CD4-positive, alpha-beta T cell treated with Interleukin-4 for 1 hour (primary cell): ENCODE results near the gene FBXO48.
A peak's percentile ranks its signal among the peaks of the same experiment; 100 is the strongest.
"Not testable (repeated sequence)": the region's sequence is repeated elsewhere in the genome, so short reads cannot be mapped to it uniquely, and the experiment has no call there.

Experiments
- DNase-seq, 2 donors: peaks; one replicate each; pipeline ENCODE4 v3.0.0-alpha.2; 2020 to 2022

Gene FBXO48

DNA sequence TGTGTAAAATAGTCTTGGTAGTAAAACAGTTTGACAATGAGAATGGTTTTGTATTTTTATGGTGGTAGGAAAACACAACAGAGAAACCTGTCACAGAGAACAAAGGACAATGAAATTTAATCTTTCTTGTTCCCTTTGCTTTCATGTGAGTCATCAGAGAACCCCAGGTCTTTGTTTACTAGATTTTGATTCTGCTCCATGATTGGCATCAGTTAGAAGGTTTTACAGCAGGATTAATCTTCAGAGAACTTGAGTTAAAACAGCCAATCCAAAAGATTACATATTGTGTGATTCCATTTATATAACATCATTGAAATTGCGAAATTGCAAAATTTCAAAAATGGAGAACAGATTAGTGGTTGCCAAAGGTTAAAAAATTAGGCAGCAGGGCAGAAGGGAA lies 2.8 kb upstream of the FBXO48 start:
- DNase-seq, result no peak

DNA sequence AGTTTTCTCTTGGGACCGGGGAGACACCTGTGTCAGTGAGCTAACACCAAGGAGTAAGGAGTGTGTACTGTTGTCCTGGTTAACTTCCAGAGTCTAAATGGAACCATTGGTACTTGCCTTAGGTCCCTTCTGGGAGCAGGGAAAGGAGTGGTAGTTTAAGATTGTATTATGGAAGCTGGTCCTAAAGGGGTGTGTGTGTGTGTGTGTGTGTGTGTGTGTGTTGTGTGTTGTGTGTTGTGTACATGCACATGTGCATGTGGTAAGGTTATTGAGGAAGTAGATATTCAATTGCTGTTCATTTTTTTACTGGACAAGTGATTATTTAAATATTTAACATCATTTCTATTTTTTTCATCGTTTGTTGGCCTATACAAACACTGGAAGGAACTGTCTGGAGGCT lies 1.7 kb upstream of the FBXO48 start:
- no peak for DNase-seq

DNA sequence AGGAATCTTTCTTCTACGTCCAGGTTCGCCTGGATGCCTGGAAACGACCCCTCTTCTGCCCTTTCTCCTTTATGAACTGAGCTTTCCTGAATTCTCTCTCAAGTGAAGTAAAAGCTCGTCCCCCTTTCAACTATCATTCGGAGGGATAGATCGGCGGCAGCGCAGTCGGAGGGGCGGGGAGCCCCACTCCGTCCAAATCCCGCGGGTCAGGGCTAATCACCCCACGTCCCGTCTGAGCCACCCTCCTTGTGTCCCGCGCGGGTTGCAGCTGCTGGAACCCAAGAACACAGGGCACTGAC lies 367 bp downstream of the FBXO48 start:
- DNase-seq, result no peak

DNA sequence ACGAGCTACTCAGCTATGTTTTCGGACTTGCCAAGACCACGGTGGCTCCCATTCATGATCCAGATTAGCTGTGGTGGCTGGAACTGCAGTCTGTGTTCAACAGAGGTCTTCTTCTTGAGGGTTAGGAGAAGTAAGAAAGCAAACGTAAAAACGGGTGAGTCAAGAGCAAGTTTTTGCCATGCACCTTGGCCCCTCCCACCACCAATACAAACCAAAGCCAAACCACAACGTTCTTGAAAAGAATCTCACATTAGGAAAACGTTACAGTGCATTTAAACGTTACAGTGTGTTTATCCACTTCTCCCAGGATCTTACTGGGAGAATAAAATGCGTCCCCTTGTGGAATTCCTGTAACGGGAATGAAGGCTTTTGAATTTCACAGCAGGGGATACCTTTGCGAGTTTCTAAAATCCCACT lies 725 bp downstream of the FBXO48 start:
- DNase-seq, result peak; percentile 63 to 76

DNA sequence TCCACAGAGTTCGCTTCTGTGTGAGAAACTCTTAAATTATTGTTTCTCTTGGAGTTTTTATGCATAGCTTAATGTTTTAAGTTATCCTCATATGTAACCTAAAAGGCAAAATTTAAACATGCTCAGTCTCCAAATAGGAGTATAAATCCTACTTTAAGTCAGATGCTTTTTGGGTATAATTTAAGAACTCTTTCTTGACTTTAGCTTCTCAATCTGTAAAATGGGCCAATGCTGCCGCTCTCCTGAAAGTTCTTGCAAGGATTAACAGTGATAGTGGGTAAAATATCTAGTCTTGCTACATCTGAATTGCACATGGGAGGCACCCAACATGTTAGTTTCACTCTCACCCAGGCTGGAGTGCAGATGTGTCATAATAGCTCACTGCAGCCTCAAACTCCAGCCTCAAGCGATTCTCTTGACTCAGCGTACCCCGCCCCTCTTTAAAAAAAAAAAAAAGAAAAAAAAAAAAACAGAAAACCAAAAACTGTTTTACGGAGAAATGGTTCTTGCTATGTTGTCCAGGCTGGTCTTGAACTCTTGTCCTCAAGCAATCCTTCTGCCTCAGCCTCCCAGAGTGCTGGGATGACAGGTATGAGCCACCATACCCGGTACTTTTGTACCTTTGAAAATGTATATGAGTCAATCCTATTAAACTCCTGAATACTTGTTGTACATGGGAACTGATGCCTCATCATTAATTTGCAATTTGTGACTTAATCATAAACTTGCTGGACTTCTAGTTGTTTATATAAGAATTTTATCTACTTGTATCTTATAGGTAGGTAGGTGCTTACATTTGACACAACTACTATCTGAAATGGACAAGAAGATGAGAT lies 1.8 kb downstream of the FBXO48 start:
- DNase-seq, result peak; percentile 48 to 66

DNA sequence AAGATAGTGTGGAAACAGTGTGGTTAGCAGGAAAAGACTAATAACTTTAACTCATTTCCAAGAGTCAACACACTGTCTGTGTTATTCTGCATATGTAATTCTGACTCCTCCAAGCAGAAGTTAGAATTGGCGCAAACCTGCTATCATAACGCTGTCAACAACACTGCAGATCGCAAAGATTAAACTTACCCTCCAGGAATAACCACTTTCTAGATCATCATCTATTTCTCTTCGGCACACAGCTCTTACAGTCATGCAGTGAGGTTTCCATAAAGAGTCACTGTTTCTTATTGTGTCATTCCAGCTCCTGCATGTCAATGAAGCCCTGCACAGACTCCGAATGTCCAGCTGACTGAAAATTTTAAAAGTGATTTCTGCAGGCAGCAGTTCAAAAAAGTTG lies 2.4 kb downstream of the FBXO48 start:
- no peak for DNase-seq

DNA sequence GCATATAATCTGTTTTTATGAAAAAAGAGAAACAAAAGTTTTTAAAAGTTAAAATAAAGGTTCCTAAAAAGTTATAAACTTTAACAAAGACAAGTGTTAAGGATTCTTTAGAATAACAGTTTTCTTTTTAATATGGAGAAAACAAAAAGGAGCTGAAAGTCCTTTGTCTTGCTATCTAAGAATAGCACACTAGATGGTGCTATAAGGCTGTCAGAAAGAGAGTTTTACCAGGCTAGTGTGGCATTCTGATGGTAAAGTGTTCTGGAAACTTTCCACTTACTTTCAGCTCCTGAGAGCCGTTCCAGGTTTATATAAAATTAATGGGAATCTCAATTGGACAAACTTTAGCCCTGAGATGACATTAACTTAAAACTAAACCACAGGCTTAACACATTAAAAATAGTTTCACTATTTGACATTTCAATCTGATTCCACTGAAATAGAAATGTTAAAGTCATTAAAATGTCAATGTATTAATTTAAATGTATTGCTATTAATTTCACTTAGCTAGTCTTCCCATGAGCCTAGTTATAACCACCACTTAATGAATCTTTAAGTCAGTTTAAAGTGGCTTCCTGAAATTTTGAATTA lies 3.7 kb downstream of the FBXO48 start:
- DNase-seq, result peak in 1 of 2 donors; percentile 79

DNA sequence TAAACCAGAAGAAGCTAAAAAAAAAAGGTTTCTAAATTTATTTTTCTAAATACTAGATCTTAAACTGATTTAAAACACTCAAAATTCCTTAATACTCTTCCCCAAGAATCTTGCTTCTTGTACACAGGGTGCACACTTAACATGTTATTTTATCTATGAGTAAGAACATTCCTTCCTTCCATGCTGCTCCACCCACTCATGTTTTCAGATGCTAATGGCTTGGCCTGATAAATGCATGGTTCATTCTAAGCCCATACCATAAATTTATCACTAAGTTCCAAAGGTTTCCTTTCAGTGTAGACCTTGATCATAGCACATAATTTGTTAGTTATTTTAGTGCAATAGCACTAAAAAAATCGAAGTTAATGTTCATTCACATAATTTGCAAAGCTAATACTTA lies 8.1 kb downstream of the FBXO48 start:
- DNase-seq, result no peak

DNA sequence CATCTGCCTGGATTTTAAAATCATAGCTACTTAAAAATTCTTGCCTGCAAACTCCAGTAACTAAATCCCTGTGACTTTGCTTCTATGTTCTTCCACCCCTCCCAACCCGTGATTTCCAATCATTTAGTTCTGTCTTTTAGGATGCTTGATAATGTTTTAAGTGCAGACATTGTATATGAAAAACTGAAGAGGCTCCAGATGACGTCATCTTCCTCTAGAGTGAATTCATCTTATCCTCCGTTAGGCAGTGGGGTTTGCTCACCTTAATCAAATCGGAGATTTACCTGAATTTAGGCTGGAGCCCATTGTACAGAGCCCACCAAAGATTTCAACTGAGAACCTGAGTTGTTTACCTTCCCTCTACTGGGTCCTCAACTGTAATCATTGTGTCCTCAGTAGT lies 10.9 kb downstream of the FBXO48 start:
- DNase-seq, result no peak

DNA sequence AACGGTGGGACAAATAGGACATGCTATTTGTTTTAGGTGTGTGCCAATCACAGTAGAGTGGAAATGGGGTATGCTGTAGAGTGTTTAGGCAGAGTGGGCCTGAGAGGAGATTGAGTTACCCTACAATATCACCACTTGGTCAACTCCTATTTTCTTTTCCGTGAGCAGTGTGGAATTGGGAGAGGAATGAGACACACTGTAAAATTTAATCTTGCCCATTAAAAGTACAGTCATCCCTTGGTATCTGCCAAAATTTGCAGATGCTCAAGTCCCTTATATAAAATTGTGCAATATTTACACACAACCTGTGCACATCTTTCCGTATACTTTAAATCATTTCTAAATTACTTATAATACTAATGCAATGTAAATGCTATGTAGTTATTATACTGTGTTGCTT lies 12.4 kb downstream of the FBXO48 start:
- no peak for DNase-seq

DNA sequence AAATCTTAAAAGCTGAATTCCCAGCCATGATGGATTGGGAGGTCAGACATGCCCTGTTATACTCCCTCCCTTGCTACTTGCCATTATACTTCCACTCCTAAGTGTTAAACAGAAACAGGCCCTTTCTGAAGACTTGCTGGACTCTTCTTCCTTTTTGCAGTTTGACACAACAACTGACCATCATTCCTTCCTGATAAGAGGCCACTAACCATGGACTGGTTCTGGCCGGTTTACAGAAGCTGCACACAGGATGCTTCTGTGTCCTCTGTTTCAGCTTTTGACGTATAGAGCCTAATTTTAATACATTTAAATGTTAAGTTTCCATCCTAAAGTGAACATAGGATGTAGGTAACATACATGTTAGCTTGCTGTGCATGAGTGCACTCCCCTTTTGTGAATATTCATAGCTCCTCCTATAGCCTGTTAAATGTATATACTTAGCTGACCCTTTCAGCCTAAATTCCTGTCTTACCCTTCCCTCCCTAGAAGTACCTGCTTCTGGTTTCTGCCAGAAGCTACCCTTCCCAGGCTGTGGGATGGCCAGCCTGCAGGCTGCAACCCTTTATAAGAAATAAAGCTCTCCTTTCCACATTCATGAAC lies 13.2 kb downstream of the FBXO48 start:
- no peak for DNase-seq

DNA sequence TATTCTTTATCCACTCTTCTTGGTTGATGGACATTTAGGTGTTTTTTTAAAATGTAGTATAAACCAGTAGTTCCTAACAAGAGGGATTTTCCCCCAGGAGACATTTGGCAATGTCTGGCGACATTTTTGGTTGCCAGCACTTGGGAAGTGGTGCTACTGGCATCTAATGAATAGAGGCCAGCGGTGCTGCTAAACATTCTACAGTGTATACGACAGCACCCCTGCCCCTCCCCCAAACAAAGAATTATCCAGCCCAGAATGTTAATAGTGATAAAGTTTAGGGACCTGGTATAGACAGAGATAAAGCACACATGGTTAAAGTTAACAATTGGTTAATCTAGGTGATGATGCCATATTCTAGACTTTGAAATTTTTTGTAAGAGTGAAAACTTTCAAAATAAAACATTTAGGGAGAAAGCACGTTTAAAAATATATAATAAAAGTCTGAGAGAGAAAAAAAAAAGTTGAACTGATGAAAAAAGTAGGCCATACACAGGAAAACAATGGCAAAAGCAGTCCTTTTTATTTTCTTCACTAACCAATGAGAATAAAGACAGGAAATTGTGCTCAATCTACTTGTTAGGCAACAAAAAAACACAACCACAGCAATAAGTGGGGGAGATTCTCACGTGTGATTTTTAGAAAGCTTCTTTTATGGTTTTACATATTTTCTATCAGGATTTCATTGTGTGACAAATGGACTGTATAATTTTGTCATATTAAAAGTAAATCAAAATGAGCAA lies 14.8 kb downstream of the FBXO48 start:
- peak in 1 of 2 donors; percentile 53 for DNase-seq

DNA sequence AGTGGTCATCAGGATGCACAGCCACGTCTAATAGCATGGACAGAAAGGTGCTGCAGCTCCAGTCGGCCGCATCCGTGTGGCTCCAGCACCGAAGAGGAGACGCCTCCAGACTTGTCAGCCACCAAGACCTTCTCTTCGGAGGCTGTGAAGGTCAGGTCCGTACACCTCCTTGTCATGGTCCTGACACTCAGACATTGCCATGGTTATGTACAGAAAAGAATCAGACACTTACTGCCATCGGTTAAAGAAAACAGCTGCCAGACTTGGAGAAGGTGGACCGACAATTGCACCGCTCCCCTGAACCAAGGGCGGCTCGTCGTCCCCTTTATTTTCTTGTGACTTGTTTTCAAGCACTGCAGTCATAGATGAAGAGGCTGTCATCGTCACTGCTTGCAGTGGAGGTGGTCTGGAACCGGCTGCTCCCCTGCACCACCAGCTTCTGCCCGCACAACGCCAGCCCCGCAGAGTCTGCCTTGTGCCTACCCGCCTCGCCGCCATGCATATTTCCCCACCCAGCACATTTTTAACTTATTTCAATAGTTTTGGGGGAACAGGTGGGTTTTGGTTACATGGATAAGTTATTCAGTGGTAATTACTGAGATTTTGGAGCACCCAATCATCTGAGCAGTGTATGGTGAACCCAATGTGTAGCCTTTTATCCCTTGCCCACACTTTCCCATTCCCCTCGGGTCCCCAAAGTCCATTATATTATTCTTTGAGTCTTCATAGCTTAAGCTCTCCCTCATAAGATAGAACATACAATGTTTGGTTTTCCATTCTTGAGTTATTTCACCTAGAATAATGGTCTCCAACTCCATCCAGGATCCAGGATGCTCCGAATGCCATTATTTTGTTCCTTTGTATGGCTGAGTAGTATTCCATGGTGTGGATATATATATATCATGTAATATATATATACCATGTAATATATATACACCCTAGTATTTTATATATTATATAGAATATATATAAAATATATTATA lies 18.1 kb downstream of the FBXO48 start:
- DNase-seq, result no peak

DNA sequence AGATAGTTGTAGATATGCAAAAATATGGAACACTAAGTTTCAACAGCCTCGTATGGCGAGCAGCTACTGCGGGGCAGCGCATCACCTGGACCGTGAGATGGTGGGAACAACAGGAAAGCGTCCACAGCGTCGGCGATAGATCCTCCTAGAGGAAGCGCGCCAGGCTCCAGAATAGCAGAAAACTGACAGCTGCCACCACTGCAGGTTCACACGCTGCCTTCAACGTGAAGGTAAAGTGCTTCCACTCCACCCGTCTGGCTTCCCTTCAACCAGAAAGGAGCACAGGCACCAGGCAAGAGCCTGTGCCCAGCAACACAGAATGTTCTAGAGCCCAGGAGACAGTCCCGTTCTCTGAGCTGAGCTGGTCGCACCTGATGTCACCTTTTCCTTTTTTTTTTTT lies 20.0 kb downstream of the FBXO48 start:
- DNase-seq, result no peak

DNA sequence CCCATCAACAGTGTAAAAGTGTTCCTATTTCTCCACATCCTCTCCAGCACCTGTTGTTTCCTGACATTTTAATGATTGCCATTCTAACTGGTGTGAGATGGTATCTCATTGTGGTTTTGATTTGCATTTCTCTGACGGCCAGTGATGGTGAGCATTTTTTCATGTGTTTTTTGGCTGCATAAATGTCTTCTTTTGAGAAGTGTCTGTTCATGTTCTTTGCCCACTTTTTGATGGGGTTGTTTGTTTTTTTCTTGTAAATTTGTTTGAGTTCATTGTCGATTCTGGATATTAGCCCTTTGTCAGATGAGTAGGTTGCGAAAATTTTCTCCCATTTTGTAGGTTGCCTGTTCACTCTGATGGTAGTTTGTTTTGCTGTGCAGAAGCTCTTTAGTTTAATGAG lies 20.7 kb downstream of the FBXO48 start:
- DNase-seq, result not testable (repeated sequence)

DNA sequence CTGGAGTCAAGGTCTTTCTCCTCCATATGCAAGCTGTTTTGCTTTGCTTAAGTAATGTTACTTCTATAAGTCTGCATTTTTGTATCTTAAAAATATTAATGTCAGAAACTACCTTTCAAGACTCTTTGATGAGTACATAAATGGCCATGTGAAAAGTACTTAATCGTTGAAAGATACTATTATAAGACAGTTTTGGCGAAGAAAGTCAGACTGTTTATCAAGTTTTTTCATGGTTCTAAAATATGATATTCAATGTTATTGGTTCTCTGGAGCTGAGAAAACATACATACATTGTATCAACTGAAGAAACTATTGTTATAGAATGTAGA lies 25.1 kb downstream of the FBXO48 start:
- DNase-seq, result no peak

DNA sequence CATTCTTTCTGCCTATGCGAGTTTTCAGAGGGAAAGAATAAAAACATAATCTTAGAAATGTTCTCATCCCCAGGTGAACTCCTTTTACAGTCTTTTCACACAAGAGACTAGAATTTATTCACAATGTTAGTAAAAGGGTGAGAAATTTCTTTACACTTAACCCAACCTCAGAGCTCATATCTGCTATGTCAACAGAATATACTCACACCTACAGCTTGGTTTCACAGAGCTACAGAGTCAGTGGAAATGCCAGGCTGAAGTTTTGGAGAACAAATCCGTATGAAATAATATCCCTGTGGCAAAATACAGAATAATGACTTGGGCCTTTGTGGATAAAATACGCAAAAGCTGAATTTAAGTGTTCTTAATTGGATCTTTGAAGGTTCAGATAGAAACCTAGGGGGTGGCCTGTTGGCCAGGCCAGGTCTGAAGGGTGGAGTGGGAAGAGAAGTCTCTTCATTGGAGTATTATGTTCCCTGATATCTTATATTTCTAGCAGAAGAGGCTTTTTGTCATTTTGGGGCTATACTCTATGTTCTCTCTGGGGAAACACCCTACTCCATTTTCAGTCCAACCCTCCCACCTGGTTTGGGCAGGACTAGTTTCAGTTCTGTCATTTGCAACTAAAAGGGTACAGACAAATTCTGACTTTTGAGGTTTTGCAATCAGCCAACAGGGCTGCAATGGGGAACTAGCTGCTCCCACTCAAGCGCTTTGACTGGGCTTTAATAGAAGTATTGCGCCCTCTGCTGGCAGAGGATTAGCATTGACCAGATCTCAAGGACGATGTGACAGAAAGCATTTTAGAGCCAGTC lies 25.7 kb downstream of the FBXO48 start:
- peak; percentile 91 to 93 for DNase-seq

DNA sequence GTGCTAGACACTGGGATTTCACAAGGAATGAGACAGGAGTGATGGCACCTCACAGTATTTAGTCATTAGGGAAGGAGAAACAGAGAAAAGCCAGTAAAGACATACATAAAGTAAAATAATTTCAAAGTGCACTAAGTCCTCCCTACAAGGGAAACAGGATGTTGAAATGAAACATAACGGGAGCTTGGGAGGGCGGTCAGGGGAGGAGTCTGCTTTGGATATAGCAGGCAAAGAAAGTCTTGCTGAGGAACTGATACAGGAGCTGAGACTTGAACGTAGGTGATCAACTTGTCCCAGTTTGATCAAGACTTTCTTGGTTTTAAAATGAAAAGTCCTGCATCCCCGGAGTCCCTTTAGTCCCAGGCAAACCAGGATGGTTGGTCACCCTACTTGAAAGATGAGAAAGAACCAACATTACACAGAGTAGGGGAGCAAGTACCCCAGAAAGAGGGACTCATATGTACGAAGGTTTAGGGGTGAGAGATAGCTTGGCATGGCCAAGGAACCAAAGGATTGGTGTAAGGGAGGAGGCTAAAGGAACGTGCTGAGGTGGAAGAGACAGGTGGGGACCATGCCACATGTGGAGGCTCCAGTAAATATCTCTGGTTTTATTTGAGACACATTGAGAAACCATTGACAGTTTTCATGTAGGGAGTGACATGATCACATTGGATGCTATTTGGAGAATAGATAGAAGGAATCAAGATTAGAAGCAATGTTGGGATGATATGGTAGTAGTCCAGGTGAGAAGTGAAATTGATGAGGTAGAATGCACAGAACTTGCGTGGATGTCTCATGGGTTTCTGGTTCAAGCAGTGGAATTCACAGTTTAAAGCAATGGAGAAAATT lies 28.4 kb downstream of the FBXO48 start:
- DNase-seq, result no peak

DNA sequence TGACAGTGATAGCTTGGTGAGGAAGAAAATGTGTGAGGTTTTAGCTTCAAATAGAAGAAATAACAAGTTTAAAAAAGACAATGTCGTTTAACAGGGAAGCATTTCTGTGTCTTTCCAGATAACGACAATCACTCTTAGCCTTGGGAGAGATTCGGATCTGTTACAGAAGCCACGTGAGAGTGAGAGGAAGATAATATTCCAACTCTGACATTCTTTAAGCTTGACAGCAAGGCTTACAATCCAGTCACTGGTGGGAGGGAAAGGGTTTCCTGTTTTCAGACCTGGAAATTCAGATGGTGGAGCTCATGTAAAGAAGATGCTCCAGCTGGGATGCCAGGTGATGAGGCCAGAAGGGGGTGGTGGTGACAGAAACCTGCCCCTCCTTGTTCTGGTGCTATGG lies 30.8 kb downstream of the FBXO48 start:
- no peak for DNase-seq

DNA sequence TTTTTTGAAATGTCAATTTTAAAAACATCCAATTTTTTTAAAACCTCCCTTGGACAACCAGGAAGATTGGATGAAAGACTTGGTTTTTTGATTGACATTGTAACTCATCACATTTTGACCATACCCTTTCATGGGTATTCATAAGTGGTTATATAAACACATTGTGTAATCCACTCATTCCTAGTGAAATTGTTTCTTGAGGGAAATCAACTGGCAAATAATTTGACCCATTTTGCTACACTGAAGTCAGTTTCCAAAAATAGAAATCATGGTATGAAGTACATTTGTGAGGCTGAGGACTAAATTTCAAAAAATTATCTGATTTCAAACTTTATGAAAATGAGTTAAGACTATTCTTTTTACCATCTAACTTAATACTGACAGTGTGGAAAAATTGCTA lies 31.5 kb downstream of the FBXO48 start:
- no peak for DNase-seq

DNA sequence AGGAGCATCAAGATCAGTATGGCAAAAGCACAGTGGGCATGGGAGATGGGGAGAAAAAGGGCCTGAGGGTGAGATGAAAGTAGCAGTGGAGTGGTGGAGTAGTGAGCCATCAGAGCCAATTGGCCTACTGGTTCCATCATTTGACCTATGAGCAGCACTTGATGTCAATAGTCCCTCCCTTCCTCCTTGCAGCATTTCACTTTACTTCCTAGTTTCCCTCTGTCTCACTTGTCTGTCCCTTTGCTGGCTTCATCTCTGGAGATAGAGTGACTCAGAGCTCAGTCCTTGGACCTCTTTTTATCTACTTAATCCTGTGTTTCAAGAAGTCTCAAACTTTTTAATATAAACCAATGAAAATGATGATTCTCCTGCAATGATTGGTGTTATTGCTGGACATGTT lies 32.1 kb downstream of the FBXO48 start:
- DNase-seq, result no peak
